SJSA1 (cell line): ENCODE data around the gene ZDHHC14. TPM values are rescaled to one million over a fixed set of nuclear protein-coding genes. Genes with fewer than 3 reads are reported as not detected.

Source experiments
- DNase-seq, 2 experiments: peaks; one replicate each; pipeline ENCODE4 v3.0.0-alpha.2; 2015 to 2020; ENCODE audit warnings: low spot score in 2 of 2, low read depth in 1 of 2
- H3K27ac ChIP-seq: fragments of 250-450 bp; sonication (Bioruptor Pico); 2 replicates; pipeline ENCODE4 v1.5.1; 2020; ENCODE audit warnings: mild to moderate bottlenecking, moderate library complexity
- H3K27me3 ChIP-seq: fragments of 250-450 bp; sonication (Bioruptor Pico); replicated peaks from 2 replicates; pipeline ENCODE4 v1.5.1; 2020; ENCODE audit warnings: mild to moderate bottlenecking, moderate library complexity
- H3K36me3 ChIP-seq: fragments of 250-450 bp; sonication (Bioruptor Pico); 2 replicates; pipeline ENCODE4 v1.5.1; 2020; ENCODE audit warnings: mild to moderate bottlenecking
- H3K4me1 ChIP-seq: fragments of 250-450 bp; sonication (Bioruptor Pico); replicated peaks from 2 replicates; pipeline ENCODE4 v1.6.1; 2021; ENCODE audit warnings: mild to moderate bottlenecking
- H3K4me3 ChIP-seq: fragments of 250-450 bp; sonication (Bioruptor Pico); 2 replicates; pipeline ENCODE4 v1.5.1; 2020; ENCODE audit warnings: mild to moderate bottlenecking
- H3K9me3 ChIP-seq: fragments of 250-450 bp; sonication (Bioruptor Pico); replicated peaks from 2 replicates; pipeline ENCODE4 v1.5.1; 2020; ENCODE audit warnings: mild to moderate bottlenecking
- total RNA-seq: library from RNA; depleted of rRNA; stranded (reverse); fragments of >200 nt; shearing (Covaris generic); gene quantifications from 2 replicates; pipeline ENCODE4 v1.2.3, GENCODE V29; 2014

The ZDHHC14 gene
- total RNA-seq, 1 experiment from 2014 or later, result 8.4 TPM

GRCh38 chr6:157481189-157481864 is 100.3 kb downstream of the ZDHHC14 start:
- Histone ChIP-seq H3K9me3 (no peaks in the 10 kb centered on the region), H3K4me3 (no peak overlapping the region), H3K36me3 (no peaks in the 10 kb centered on the region), H3K4me1 (no peaks in the 10 kb centered on the region), H3K27me3 (no peaks in the 10 kb centered on the region), H3K27ac (no peak overlapping the region)
- no peak for DNase-seq

- Histone ChIP-seq H3K36me3 (no peaks in the 10 kb centered on the region), H3K27me3 (no peaks in the 10 kb centered on the region), H3K4me1 (no peaks in the 10 kb centered on the region), H3K9me3 (no peaks in the 10 kb centered on the region), H3K4me3 (no peak overlapping the region), H3K27ac (no peak overlapping the region)
- no peak for DNase-seq
Measured at GRCh38 chr6:157481865-157482249, 100.9 kb downstream of the ZDHHC14 start.

GRCh38 chr6:157483770-157484169 is 102.8 kb downstream of the ZDHHC14 start:
- Histone ChIP-seq H3K36me3 (no peaks in the 10 kb centered on the region), H3K4me1 (no peaks in the 10 kb centered on the region)
- DNase-seq, result no peak

GRCh38 chr6:157484181-157484580 is 103.2 kb downstream of the ZDHHC14 start:
- Histone ChIP-seq H3K4me1 (no peaks in the 10 kb centered on the region), H3K27me3 (no peaks in the 10 kb centered on the region), H3K36me3 (no peaks in the 10 kb centered on the region), H3K9me3 (no peaks in the 10 kb centered on the region), H3K4me3 (no peak overlapping the region), H3K27ac (no peak overlapping the region)
- DNase-seq, result no peak

More at GRCh38 chr6:157483770-157484169, 102.8 kb downstream of the ZDHHC14 start:
- Histone ChIP-seq H3K4me3 (no peak overlapping the region), H3K27ac (no peak overlapping the region), H3K27me3 (no peaks in the 10 kb centered on the region), H3K9me3 (no peaks in the 10 kb centered on the region)

GRCh38 chr6:157486572-157486971 is 105.6 kb downstream of the ZDHHC14 start:
- Histone ChIP-seq H3K27me3 (no peaks in the 10 kb centered on the region), H3K36me3 (no peaks in the 10 kb centered on the region), H3K9me3 (no peaks in the 10 kb centered on the region), H3K4me3 (no peak overlapping the region), H3K4me1 (no peaks in the 10 kb centered on the region), H3K27ac (no peak overlapping the region)
- DNase-seq, result no peak

GRCh38 chr6:157487110-157487773 is 106.3 kb downstream of the ZDHHC14 start:
- no peaks in the 10 kb centered on the region for H3K36me3 ChIP-seq
- no peaks in the 10 kb centered on the region for H3K27me3 ChIP-seq
- no peaks in the 10 kb centered on the region for H3K9me3 ChIP-seq
- no peak for DNase-seq
- no peak overlapping the region for H3K27ac ChIP-seq
- H3K4me3 ChIP-seq, result no peak overlapping the region
- H3K4me1 ChIP-seq, result no peaks in the 10 kb centered on the region

GRCh38 chr6:157488058-157488457 is 107.1 kb downstream of the ZDHHC14 start:
- Histone ChIP-seq H3K4me3 (no peak overlapping the region), H3K27me3 (no peaks in the 10 kb centered on the region), H3K27ac (no peak overlapping the region), H3K4me1 (no peaks in the 10 kb centered on the region), H3K36me3 (no peaks in the 10 kb centered on the region), H3K9me3 (no peaks in the 10 kb centered on the region)
- no peak for DNase-seq

- no peak for DNase-seq
- H3K4me1 ChIP-seq, result no peaks in the 10 kb centered on the region
- H3K27me3 ChIP-seq, result no peaks in the 10 kb centered on the region
- no peaks in the 10 kb centered on the region for H3K9me3 ChIP-seq
- H3K36me3 ChIP-seq, result no peaks in the 10 kb centered on the region
- no peak overlapping the region for H3K4me3 ChIP-seq
- no peak overlapping the region for H3K27ac ChIP-seq
Measured at GRCh38 chr6:157488716-157489118, 107.7 kb downstream of the ZDHHC14 start.

- Histone ChIP-seq H3K27ac (no peak overlapping the region), H3K9me3 (no peaks in the 10 kb centered on the region), H3K4me3 (no peak overlapping the region), H3K4me1 (no peaks in the 10 kb centered on the region), H3K36me3 (no peaks in the 10 kb centered on the region), H3K27me3 (no peaks in the 10 kb centered on the region)
- DNase-seq, result no peak
Measured at GRCh38 chr6:157490611-157491269, 109.8 kb downstream of the ZDHHC14 start.

- no peaks in the 10 kb centered on the region; the same call in 1 of the 2 replicates for H3K9me3 ChIP-seq
- H3K36me3 ChIP-seq, result no peaks in the 10 kb centered on the region
- DNase-seq, result no peak
- H3K4me1 ChIP-seq, result no peaks in the 10 kb centered on the region
- no peaks in the 10 kb centered on the region for H3K27me3 ChIP-seq
- H3K4me3 ChIP-seq, result no peak overlapping the region
- no peak overlapping the region for H3K27ac ChIP-seq
Measured at GRCh38 chr6:157491571-157492232, 110.7 kb downstream of the ZDHHC14 start.

- no peak for DNase-seq
- no peaks in the 10 kb centered on the region for H3K36me3 ChIP-seq
- no peaks in the 10 kb centered on the region; the same call in 1 of the 2 replicates for H3K9me3 ChIP-seq
- H3K4me3 ChIP-seq, result no peak overlapping the region
- H3K4me1 ChIP-seq, result no peaks in the 10 kb centered on the region
- H3K27ac ChIP-seq, result no peak overlapping the region
- no peaks in the 10 kb centered on the region for H3K27me3 ChIP-seq
Measured at GRCh38 chr6:157492249-157492648, 111.3 kb downstream of the ZDHHC14 start.

GRCh38 chr6:157492741-157493140 is 111.8 kb downstream of the ZDHHC14 start:
- Histone ChIP-seq H3K27ac (no peak overlapping the region), H3K36me3 (no peaks in the 10 kb centered on the region), H3K4me3 (no peak overlapping the region), H3K27me3 (no peaks in the 10 kb centered on the region), H3K9me3 (no peaks in the 10 kb centered on the region; the same call in 1 of the 2 replicates), H3K4me1 (no peaks in the 10 kb centered on the region)
- DNase-seq, result no peak

GRCh38 chr6:157493173-157493572 is 112.2 kb downstream of the ZDHHC14 start:
- H3K36me3 ChIP-seq, result no peaks in the 10 kb centered on the region
- no peaks in the 10 kb centered on the region for H3K4me1 ChIP-seq
- H3K4me3 ChIP-seq, result no peak overlapping the region
- no peaks in the 10 kb centered on the region; the same call in 1 of the 2 replicates for H3K9me3 ChIP-seq
- no peaks in the 10 kb centered on the region for H3K27me3 ChIP-seq
- H3K27ac ChIP-seq, result no peak overlapping the region
- no peak for DNase-seq

GRCh38 chr6:157493576-157493975 is 112.6 kb downstream of the ZDHHC14 start:
- Histone ChIP-seq H3K4me1 (no peaks in the 10 kb centered on the region), H3K27ac (no peak overlapping the region), H3K9me3 (no peaks in the 10 kb centered on the region; the same call in 1 of the 2 replicates), H3K27me3 (no peaks in the 10 kb centered on the region), H3K36me3 (no peaks in the 10 kb centered on the region), H3K4me3 (no peak overlapping the region)
- no peak for DNase-seq
